MM.1S (cell line): Measurements from ENCODE around the gene FCRL3.

ENCODE experiments used
- DNase-seq: peaks from one replicate; pipeline ENCODE4 v3.0.0-alpha.2; 2015
- H2AFZ ChIP-seq: fragments of 300-600 bp; sonication (generic); 2 replicates; pipeline ENCODE4 v1.6.0; 2016; ENCODE audit warnings: antibody characterized with exemption, low read length
- H3F3A ChIP-seq: fragments of 300-600 bp; sonication (generic); 2 replicates; pipeline ENCODE4 v1.6.1; 2016; ENCODE audit warnings: mild to moderate bottlenecking, antibody characterized with exemption, low read length, moderate library complexity, mixed read lengths; ENCODE audit not compliant: insufficient read depth
- H3K27ac ChIP-seq: fragments of 300-600 bp; sonication (generic); 2 replicates; pipeline ENCODE4 v1.5.1; 2016; ENCODE audit warnings: mild to moderate bottlenecking, low read length
- H3K27me3 ChIP-seq: fragments of 300-600 bp; sonication (generic); replicated peaks from 2 replicates; pipeline ENCODE4 v1.6.0; 2016; ENCODE audit warnings: low read length; ENCODE audit not compliant: insufficient read depth
- H3K36me3 ChIP-seq: fragments of 300-600 bp; sonication (generic); replicated peaks from 2 replicates; pipeline ENCODE4 v1.6.1; 2016; ENCODE audit warnings: mild to moderate bottlenecking, low read length, mixed read lengths; ENCODE audit not compliant: insufficient read depth
- H3K4me1 ChIP-seq: fragments of 300-600 bp; sonication (generic); 2 replicates; pipeline ENCODE4 v1.6.1; 2016; ENCODE audit warnings: low read length, mixed read lengths
- H3K4me2 ChIP-seq: fragments of 300-600 bp; sonication (generic); 2 replicates; pipeline ENCODE4 v1.6.0; 2016; ENCODE audit warnings: low read depth, low read length
- H3K4me3 ChIP-seq: fragments of 300-600 bp; sonication (generic); 2 replicates; pipeline ENCODE4 v1.5.1; 2016; ENCODE audit warnings: low read length, mixed read lengths
- H3K79me2 ChIP-seq: fragments of 300-600 bp; sonication (generic); 2 replicates; pipeline ENCODE4 v1.6.1; 2016; ENCODE audit warnings: mixed run types, low read length, mixed read lengths
- H3K9ac ChIP-seq: fragments of 300-600 bp; sonication (generic); 2 replicates; pipeline ENCODE4 v1.6.1; 2016; ENCODE audit warnings: low read length, mixed read lengths
- H3K9me2 ChIP-seq: fragments of 300-600 bp; sonication (generic); replicated peaks from 2 replicates; pipeline ENCODE4 v1.6.1; 2016; ENCODE audit warnings: mild to moderate bottlenecking, low read length, mixed read lengths; ENCODE audit not compliant: insufficient read depth
- H3K9me3 ChIP-seq: fragments of 300-600 bp; sonication (generic); replicated peaks from 2 replicates; pipeline ENCODE4 v1.6.1; 2016; ENCODE audit warnings: mild to moderate bottlenecking, low read length, mixed read lengths; ENCODE audit not compliant: insufficient read depth
- H4K20me1 ChIP-seq: fragments of 300-600 bp; sonication (generic); 2 replicates; pipeline ENCODE4 v1.6.1; 2016; ENCODE audit warnings: mild to moderate bottlenecking, low read length, moderate library complexity, mixed read lengths; ENCODE audit not compliant: insufficient read depth
- EZH2 ChIP-seq: fragments of 300-600 bp; sonication (generic); optimal IDR thresholded peaks from 2 replicates; pipeline ENCODE3; 2017; ENCODE audit warnings: low read depth, mild to moderate bottlenecking, antibody characterized with exemption, low read length, mixed read lengths
- EZH2phosphoT487 ChIP-seq: fragments of 300-600 bp; sonication (generic); IDR thresholded peaks from 2 replicates; pipeline ENCODE4 v1.6.1; 2018; ENCODE audit warnings: antibody characterized with exemption, low read length
- TF ChIP-seq, protein P1 (sequence below): fragments of 300-600 bp; sonication (generic); IDR thresholded peaks from 2 replicates; pipeline ENCODE4 v1.5.1; 2016; ENCODE audit warnings: antibody characterized with exemption, low read length, mixed read lengths

Gene FCRL3

DNA sequence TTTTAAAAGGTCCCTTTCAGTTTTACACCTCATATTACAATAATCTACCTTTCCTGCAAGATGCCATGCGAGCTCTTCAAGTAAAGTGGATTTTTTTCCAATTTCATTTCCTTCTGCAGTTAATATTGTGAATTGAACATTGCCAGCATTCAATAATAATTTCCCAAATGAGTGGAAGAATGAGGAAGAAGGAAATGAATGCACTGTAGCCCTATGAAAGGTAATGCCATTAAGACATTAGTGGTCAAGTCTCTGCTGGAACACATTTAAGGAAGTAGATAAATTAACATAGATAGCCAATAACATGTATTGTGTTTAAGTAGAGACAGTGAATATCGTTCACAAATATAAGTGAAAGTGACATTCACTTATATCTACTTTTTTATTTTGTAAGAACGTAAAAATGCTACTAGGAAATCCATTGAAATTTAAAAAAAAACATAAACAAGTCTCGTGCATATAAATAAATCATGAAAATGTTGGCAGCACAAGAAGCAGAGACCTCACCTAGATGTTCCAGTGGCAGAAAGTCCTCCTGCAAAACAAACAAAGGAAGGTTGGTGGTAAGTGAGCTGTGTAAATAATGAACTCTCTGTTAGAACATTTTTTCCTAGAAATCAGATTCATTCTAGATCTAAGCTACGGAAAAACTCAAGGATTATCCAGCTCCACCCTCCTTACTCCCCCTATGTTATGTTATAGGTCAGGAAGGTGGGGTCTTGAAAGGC is 17.7 kb downstream of the FCRL3 start:
- Histone ChIP-seq H2AFZ (no peak overlapping the region), H3K9me2 (no peaks in the 10 kb centered on the region), H3K4me3 (no peak overlapping the region), H3K27ac (no peak overlapping the region), H3F3A (no peaks in the 10 kb centered on the region), H4K20me1 (no peaks in the 10 kb centered on the region), H3K9ac (no peak overlapping the region), H3K4me1 (no peaks in the 10 kb centered on the region), H3K27me3 (no peaks in the 10 kb centered on the region), H3K79me2 (no peaks in the 10 kb centered on the region), H3K36me3 (no peaks in the 10 kb centered on the region), H3K4me2 (no peak overlapping the region), H3K9me3 (no peaks in the 10 kb centered on the region)
- no peak for DNase-seq
- TF ChIP-seq EZH2 (no peak), EZH2phosphoT487 (no peak)
- TF ChIP-seq, protein P1, sequence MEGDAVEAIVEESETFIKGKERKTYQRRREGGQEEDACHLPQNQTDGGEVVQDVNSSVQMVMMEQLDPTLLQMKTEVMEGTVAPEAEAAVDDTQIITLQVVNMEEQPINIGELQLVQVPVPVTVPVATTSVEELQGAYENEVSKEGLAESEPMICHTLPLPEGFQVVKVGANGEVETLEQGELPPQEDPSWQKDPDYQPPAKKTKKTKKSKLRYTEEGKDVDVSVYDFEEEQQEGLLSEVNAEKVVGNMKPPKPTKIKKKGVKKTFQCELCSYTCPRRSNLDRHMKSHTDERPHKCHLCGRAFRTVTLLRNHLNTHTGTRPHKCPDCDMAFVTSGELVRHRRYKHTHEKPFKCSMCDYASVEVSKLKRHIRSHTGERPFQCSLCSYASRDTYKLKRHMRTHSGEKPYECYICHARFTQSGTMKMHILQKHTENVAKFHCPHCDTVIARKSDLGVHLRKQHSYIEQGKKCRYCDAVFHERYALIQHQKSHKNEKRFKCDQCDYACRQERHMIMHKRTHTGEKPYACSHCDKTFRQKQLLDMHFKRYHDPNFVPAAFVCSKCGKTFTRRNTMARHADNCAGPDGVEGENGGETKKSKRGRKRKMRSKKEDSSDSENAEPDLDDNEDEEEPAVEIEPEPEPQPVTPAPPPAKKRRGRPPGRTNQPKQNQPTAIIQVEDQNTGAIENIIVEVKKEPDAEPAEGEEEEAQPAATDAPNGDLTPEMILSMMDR: no peak

DNA sequence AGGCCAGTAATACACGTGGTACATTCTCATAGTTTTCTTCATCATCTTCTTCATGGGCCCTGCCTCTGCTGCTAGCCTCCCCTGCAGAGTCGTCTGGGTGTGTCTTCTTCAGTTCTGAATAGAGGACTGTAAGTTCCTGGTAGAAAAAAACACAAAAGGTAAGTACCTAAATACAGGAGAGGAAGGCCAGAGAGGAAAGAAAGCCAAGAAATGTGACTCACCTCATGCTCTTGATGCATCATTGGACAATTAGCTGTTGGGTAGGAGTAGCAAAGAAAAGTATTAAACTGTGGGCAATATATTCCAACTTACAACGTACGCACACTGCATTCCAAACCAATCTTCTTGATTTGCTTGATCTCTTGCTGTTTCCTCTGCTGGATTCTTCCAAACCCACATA is 21.8 kb downstream of the FCRL3 start:
- TF ChIP-seq EZH2 (no peak), EZH2phosphoT487 (no peak)
- TF ChIP-seq, protein P1: no peak
- Histone ChIP-seq H3K36me3 (no peaks in the 10 kb centered on the region; the same call in 1 of the 2 replicates), H3K9me2 (no peaks in the 10 kb centered on the region), H3K79me2 (no peaks in the 10 kb centered on the region), H3K4me2 (no peak overlapping the region), H3K4me3 (no peak overlapping the region), H3K4me1 (no peaks in the 10 kb centered on the region), H3K27me3 (no peaks in the 10 kb centered on the region), H3F3A (no peaks in the 10 kb centered on the region), H2AFZ (no peak overlapping the region), H3K27ac (no peak overlapping the region), H3K9ac (no peak overlapping the region), H3K9me3 (no peaks in the 10 kb centered on the region), H4K20me1 (no peaks in the 10 kb centered on the region)
- DNase-seq: no peak

DNA sequence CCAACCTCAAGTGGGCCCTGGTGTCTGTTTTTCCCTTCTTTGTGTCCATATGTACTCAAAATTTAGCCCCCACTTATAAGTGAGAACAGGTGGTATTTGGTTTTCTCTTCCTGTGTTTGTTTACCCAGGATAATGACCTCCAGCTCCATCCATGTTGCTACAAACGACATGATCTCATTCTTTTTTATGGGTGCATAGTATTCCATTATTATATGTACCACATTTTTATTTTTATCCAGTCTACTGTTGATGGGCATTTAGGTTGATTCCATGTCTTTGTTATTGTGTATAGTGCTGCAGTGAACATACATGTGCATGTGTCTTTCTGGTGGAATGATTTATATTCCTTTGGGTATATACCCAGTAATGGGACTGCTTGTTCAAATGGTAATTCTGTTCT is 27.6 kb downstream of the FCRL3 start:
- Histone ChIP-seq H3F3A (no peaks in the 10 kb centered on the region), H3K9ac (no peak overlapping the region), H3K79me2 (no peaks in the 10 kb centered on the region), H3K36me3 (no peaks in the 10 kb centered on the region; the same call in 1 of the 2 replicates), H4K20me1 (no peaks in the 10 kb centered on the region), H3K4me2 (no peak overlapping the region), H3K27ac (no peak overlapping the region), H3K9me3 (no peaks in the 10 kb centered on the region), H3K4me3 (no peak overlapping the region), H3K9me2 (no peaks in the 10 kb centered on the region), H3K4me1 (no peaks in the 10 kb centered on the region), H3K27me3 (no peaks in the 10 kb centered on the region), H2AFZ (no peak overlapping the region)
- TF ChIP-seq, protein P1: no peak
- no peak for TF ChIP-seq EZH2phosphoT487
- TF ChIP-seq EZH2: no peak
- DNase-seq: no peak
